HL-60/S4 treated with phorbol 12-myristate 13-acetate at 8.2 ng/mL for 4 days and 3 days (cell line): ENCODE measurements around the gene SPATA32.
"Not testable (repeated sequence)": the region's sequence is repeated elsewhere in the genome, so short reads cannot be mapped to it uniquely, and the experiment has no call there.

Experiments
- in situ Hi-C: fragments of 300-500 bp; cut with MboI; formaldehyde crosslinking; loops from 2 replicates; pipeline ENCODE4 v1.15.0; 2022; ENCODE audit warnings: low sequenced_read_pairs

The SPATA32 gene

GRCh38 chr17:45274033-45274432 is 12.1 kb upstream of the SPATA32 start:
- in situ Hi-C loops: no loop called here

- in situ Hi-C loops: no loop called here
Observed at GRCh38 chr17:45273551-45273957, 11.7 kb upstream of the SPATA32 start.

- in situ Hi-C loops: no loop called here
Observed at GRCh38 chr17:45271603-45272002, 9.7 kb upstream of the SPATA32 start.

GRCh38 chr17:45270828-45271418 is 9.0 kb upstream of the SPATA32 start:
- in situ Hi-C loops: no loop called here

GRCh38 chr17:45269912-45270311 is 8.0 kb upstream of the SPATA32 start:
- in situ Hi-C loops: no loop called here

- in situ Hi-C loops: no loop called here
Observed at GRCh38 chr17:45267436-45268055, 5.7 kb upstream of the SPATA32 start.

GRCh38 chr17:45266372-45266926 is 4.6 kb upstream of the SPATA32 start:
- in situ Hi-C loops: no loop called here

GRCh38 chr17:45265821-45266220 is 3.9 kb upstream of the SPATA32 start:
- in situ Hi-C loops: no loop called here

- in situ Hi-C loops: no loop called here
Observed at GRCh38 chr17:45264988-45265387, 3.1 kb upstream of the SPATA32 start.

GRCh38 chr17:45264430-45264829 is 2.5 kb upstream of the SPATA32 start:
- in situ Hi-C loops: no loop called here

GRCh38 chr17:45263477-45263860 is 1.6 kb upstream of the SPATA32 start:
- in situ Hi-C loops: no loop called here

- in situ Hi-C loops: no loop called here
Observed at GRCh38 chr17:45262516-45263476, 902 bp upstream of the SPATA32 start.

GRCh38 chr17:45260204-45260783 is 1.6 kb downstream of the SPATA32 start:
- in situ Hi-C loops: no loop called here

GRCh38 chr17:45258981-45259380 is 2.9 kb downstream of the SPATA32 start:
- in situ Hi-C loops: no loop called here

- in situ Hi-C loops: no loop called here
Observed at GRCh38 chr17:45257115-45257514, 4.8 kb downstream of the SPATA32 start.

- in situ Hi-C loops: no loop called here
Observed at GRCh38 chr17:45256114-45256966, 5.6 kb downstream of the SPATA32 start.

- in situ Hi-C loops: no loop called here
Observed at GRCh38 chr17:45255358-45255757, 6.5 kb downstream of the SPATA32 start.

- in situ Hi-C loops: no loop called here
Observed at GRCh38 chr17:45253879-45254278, 8.0 kb downstream of the SPATA32 start.

- in situ Hi-C loops: not testable (repeated sequence)
Observed at GRCh38 chr17:45253237-45253636, 8.7 kb downstream of the SPATA32 start.

GRCh38 chr17:45251931-45252330 is 10.0 kb downstream of the SPATA32 start:
- in situ Hi-C loops: no loop called here
